ENCODE data around the gene STN1. TPM values are rescaled to one million over a fixed set of nuclear protein-coding genes. Genes with fewer than 3 reads are reported as not detected.

Gene STN1
- polyA plus RNA-seq, 1 experiment: 17.8 TPM

- CTCF ChIA-PET: no interaction called here
- TF ChIP-seq CTCF (IDR thresholded peaks at IDR 0.05; ENCODE audit: insufficient read depth, low read depth, low read length): no peak
- H3K36me3 ChIP-seq (ENCODE audit: control insufficient read depth, insufficient read depth, low read length): no peaks in the 10 kb centered on the region
- 0 out of 2 replicates have a peak, but pooled peaks cover 2% of the 10 kb centered on the region for H3K27me3 ChIP-seq (ENCODE audit: control insufficient read depth, insufficient read depth, low read length)
- POLR2A ChIA-PET: no interaction called here
- no peak overlapping the region for H3K4me3 ChIP-seq (ENCODE audit: low read depth, low read length)
- DNase-seq (ENCODE audit: low read depth): no peak
Observed at GRCh38 chr10:103958996-103959395, 41.0 kb upstream of the STN1 start.

- DNase-seq (ENCODE audit: low read depth): no peak
- CTCF ChIA-PET: no interaction called here
Observed at GRCh38 chr10:103954543-103954942, 36.6 kb upstream of the STN1 start.

GRCh38 chr10:103951942-103952341, 34.0 kb upstream of the STN1 start:
- CTCF ChIA-PET: interaction anchor here (0.9 to 1.8 kb wide), 3 partner anchors 9 to 64 kb away, joined by 3 to 4 read pairs (median 4); no protein-coding TSS in a partner anchor
- Histone ChIP-seq H3K27me3 (ENCODE audit: control insufficient read depth, insufficient read depth, low read length) (no peaks in the 10 kb centered on the region), H3K4me3 (ENCODE audit: low read depth, low read length) (no peak overlapping the region), H3K36me3 (ENCODE audit: control insufficient read depth, insufficient read depth, low read length) (no peaks in the 10 kb centered on the region)
- no peak for TF ChIP-seq CTCF (IDR thresholded peaks at IDR 0.05; ENCODE audit: insufficient read depth, low read depth, low read length)
- DNase-seq (ENCODE audit: low read depth): no peak
- POLR2A ChIA-PET: no interaction called here

More at GRCh38 chr10:103954543-103954942, 36.6 kb upstream of the STN1 start:
- Histone ChIP-seq H3K4me3 (ENCODE audit: low read depth, low read length) (no peak overlapping the region), H3K36me3 (ENCODE audit: control insufficient read depth, insufficient read depth, low read length) (no peaks in the 10 kb centered on the region), H3K27me3 (ENCODE audit: control insufficient read depth, insufficient read depth, low read length) (0 out of 2 replicates have a peak, but pooled peaks cover 2% of the 10 kb centered on the region)
- TF ChIP-seq CTCF (IDR thresholded peaks at IDR 0.05; ENCODE audit: insufficient read depth, low read depth, low read length): no peak
- POLR2A ChIA-PET: no interaction called here

GRCh38 chr10:103951183-103951582, 33.2 kb upstream of the STN1 start:
- CTCF ChIA-PET: interaction anchor here (1.1 to 1.8 kb wide), 2 partner anchors 12 to 63 kb away, joined by 4 read pairs; no protein-coding TSS in a partner anchor
- no peak overlapping the region for H3K4me3 ChIP-seq (ENCODE audit: low read depth, low read length)
- no peak for DNase-seq (ENCODE audit: low read depth)
- POLR2A ChIA-PET: no interaction called here
- no peak for TF ChIP-seq CTCF (IDR thresholded peaks at IDR 0.05; ENCODE audit: insufficient read depth, low read depth, low read length)
- H3K36me3 ChIP-seq (ENCODE audit: control insufficient read depth, insufficient read depth, low read length): no peaks in the 10 kb centered on the region
- no peaks in the 10 kb centered on the region for H3K27me3 ChIP-seq (ENCODE audit: control insufficient read depth, insufficient read depth, low read length)

GRCh38 chr10:103949728-103950127, 31.7 kb upstream of the STN1 start:
- H3K36me3 ChIP-seq (ENCODE audit: control insufficient read depth, insufficient read depth, low read length): no peaks in the 10 kb centered on the region
- no peaks in the 10 kb centered on the region for H3K27me3 ChIP-seq (ENCODE audit: control insufficient read depth, insufficient read depth, low read length)
- H3K4me3 ChIP-seq (ENCODE audit: low read depth, low read length): no peak overlapping the region
- ChIA-PET POLR2A (no interaction called here), CTCF (no interaction called here)
- DNase-seq (ENCODE audit: low read depth): no peak
- TF ChIP-seq CTCF (IDR thresholded peaks at IDR 0.05; ENCODE audit: insufficient read depth, low read depth, low read length): no peak
